Activated T-cell treated with anti-CD3 and anti-CD28 coated beads for 4 hours (primary cell): ENCODE measurements around the gene CEP350.
"Not testable (repeated sequence)": the region's sequence is repeated elsewhere in the genome, so short reads cannot be mapped to it uniquely, and the experiment has no call there.

Experiments
- DNase-seq: peaks from one replicate; pipeline ENCODE4 v3.0.0-alpha.2; 2020

Gene CEP350

DNA sequence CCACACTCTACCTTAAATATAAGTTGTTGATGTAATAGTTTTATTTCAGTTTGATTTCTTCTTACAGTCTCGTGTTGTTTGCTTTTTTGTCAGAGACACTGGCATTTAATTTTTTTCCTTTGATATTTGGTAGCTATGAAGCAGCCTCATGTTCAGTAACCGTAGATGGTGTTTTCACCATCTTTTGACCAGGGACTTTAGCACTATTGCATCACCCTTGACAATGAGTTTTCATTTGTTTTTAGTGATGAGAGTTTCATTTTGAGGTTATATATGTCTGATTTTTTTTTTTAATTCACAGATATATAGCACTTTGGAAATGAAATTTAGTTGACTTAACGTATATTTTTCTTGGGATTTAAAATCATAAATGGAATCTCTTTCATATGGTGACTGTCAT, 36.2 kb downstream of the CEP350 start:
- no peak for DNase-seq

DNA sequence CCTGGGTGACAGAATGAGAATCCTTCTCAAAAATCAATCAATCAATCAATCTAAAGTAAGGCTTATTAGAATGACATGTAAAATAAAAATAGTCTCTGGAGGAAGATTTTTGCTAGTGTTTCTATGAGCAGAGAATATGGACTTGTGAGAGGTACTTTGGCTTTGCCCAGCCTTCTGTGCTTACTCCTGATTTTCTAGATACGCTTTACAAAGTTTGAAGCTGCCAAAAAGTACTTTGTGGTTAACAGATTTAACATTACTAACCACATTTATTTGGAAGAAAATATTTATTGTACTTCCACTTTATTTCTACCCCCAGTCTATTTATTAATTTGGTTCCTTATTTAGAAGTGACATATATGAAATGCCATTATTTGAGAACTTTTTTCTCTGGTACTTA, 41.0 kb downstream of the CEP350 start:
- no peak for DNase-seq

DNA sequence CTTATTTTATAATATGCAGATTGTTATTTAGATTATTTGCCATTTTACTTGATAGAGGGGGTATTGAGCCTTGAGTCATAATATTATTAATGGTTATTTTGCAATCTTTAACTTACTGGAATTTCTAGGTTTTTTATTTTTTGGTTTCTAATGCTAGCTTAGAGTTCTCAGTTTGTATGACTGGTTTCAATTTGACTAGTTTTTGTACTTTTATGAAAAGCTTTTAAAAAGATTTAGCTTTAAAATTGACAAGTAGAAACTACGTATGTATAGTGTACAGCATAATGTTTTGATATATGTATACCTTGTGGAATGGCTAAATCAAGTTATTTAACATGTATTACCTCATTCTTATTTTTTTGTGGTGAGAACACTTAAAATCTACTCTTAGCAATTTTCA, 41.5 kb downstream of the CEP350 start:
- no peak for DNase-seq

DNA sequence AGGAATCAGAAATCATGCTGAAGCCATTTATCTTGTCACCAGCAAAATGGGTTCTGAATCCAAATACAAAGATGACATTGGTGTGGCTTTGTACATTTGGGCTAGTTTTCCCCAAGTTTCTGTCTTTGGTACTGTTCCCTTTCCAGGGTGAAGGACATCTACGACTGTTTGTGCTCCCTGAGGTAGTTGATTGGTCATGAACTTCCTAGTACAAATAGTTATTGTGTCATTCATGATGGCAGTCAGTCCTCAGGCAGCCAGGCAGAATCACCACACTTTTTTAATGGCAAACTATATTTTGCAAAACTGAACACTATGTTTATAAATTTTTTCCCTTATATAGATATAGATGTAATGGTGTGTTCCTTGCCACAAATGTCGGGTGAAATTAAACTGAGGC, 46.0 kb downstream of the CEP350 start:
- no peak for DNase-seq

DNA sequence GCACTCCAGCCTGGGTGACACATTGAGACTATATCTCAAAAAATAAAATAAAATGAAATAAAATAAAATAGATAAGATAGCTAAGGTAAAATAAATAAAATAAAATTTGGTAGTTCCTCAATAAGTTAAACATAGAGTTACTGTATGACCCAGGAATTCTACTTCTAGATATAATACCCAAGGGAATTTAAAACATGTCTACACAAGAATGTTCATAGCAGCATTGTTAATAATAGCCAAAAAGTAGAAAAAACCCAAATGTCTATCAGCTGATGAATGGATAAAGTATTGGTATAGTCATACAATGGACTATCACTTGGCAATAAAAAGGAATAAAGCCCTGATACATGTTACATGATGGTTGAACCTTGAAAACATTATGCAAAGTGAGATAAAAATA, 47.8 kb downstream of the CEP350 start:
- no peak for DNase-seq

DNA sequence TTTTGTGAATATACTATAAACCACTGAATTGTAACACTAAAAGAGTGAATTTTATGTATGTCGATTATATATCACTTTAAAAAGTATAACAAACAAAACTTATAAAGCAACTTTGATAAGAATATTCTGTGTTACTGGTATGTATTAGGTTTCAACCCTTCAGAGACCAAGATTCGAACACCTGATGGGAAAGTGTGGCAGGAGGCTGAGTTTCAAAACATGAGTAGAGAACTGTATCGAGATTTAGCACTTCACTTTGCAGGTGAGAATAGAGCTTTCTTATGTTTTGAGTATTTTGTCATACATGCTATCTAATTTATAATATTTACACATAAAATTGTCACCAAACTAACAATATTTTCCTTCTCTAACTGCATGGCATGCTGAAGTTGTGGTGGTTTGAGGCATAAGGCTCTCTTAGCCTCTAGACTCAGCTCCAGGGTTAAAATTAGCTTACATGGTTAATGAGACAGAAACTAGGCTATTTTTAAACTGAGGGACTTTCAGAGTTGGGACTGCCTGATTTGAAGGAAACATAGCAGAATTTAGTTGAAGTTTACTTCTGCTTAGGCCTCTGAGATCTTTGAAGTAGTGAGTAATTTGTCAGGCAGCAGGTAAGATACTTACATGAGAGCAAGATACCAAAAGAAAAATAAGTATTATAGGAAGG, 48.6 kb downstream of the CEP350 start:
- no peak for DNase-seq

DNA sequence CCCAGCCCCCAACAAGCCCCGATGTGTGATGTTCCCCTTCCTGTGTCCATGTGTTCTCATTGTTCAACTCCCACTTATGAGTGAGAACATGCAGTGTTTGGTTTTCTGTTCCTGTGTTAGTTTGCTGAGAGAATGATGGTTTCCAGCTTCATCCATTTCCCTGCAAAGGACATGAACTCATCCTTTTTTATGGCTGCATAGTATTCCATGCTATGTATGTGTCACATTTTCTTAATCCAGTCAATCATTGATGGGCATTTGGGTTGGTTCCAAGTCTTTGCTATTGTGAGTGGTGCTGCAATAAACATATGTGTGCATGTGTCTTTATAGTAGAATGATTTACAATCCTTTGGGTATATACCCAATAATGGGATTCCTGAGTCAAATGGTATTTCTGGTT, 52.2 kb downstream of the CEP350 start:
- DNase-seq: not testable (repeated sequence)

DNA sequence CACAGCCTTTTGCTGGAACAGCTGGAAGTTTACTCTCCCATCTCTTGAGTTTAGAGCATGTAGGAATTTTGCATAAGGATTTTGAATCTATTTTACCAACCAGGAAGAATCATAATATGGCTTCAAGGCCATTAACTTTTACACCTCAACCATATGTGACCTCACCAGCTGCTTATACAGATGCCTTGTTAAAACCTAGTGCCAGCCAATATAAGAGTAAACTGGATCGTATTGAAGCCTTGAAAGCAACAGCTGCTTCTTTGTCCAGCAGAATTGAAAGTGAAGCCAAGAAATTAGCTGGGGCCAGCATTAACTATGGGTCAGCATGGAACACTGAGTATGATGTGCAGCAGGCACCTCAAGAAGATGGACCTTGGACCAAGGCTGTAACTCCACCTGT, 65.4 kb downstream of the CEP350 start:
- no peak for DNase-seq

DNA sequence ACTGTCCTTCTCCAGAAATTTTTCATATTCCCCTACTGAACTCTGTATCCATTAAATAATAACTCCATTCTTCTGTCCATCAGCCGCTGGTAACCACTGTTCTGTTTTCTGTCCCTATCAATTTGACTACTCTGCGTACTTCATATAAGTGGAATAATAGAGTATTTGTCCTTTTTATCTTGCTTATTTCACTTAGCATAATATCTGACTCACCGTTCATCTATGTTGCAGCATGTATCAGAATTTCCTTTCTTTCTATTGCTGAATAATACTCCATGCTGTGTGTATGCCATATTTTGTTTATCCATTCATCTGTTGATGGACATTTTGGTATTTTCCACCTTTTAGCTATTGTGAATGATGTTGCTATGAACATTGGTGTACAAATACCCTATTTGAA, 71.9 kb downstream of the CEP350 start:
- DNase-seq: no peak

DNA sequence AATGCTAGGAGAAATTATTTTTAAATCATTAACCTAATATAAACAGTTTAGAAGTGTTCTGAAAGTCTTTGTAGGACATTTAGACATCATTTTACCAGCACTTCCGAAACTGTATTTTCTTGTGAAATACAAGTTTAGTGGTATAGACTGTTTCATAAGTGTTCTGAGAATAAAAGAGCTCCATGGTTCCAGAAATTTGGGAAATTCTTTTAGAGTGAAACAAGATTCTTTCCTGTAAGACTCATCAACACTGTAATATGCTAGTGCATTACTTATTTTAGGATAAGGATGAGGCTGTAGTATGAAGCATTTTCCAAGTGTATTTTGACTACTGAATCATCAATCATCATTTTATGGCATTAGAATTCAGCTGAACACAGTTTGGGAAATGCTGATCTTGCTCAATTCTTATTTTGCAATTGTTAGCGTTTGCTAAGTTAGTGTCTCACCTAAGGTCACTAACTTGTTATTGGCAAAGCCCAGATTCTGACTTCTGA, 73.4 kb downstream of the CEP350 start:
- no peak for DNase-seq

DNA sequence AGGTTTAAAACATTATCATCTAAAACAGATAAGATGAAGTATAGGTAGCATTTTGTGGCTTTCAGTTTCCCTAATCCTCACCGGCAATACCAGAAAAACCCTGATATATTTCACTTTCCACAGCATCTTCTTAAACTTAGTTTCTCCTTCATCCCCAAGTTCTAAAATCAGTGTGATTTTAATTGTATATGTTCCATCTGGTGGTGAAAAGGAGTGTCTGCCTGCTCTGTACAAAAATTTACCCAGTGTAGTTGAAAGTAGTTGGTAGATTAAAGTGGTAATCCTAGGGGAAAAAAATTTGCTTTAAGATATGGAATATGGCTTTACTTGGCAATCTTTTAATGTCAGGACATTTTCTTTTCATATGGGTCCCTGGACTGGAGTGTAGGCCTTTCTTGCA, 74.3 kb downstream of the CEP350 start:
- no peak for DNase-seq

DNA sequence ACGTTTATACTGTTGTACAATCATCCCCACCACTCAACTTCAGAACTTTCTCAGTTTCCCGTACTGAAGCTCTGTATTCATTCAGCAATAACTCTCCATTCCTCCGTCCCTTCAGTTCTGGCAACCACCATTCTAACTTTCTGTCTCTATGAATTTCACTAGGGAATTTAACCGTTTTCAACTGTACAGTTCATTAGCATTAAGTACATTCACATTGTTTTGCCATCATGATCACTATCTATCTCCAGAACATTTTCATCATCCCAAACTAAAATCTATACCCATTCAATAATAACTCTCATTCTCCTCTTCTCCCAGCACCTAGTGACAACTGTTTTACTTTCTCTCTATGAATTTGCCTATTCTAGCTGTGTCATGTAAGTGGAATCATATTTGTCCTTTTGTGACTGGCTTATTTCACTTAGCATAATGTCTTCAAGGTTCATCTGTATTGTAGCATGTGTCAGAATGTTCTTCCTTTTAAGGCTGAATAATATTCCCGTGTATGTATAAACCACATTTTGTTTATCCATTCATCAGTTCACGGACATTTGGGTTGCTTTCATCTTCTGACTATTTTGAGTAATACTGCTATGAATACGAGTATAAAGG, 75.0 kb downstream of the CEP350 start:
- no peak for DNase-seq

DNA sequence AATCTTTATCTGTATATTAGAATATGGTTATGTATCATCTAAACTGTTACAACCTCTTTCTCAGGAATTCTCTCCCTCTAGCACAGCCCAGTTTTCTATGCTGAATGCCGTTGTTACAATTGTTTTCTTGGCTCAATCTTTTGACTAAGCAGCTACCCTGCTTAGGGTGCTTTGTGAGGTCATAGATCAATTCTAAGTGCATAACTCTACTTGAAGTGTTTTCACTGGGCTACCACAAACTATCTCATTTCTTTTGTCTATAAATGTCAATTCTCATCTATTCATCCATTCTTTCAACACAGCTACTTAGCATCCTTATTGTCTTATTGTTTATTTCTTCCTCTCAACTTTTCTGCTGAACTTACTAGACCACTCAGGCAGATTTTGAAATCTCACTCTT, 77.1 kb downstream of the CEP350 start:
- no peak for DNase-seq

DNA sequence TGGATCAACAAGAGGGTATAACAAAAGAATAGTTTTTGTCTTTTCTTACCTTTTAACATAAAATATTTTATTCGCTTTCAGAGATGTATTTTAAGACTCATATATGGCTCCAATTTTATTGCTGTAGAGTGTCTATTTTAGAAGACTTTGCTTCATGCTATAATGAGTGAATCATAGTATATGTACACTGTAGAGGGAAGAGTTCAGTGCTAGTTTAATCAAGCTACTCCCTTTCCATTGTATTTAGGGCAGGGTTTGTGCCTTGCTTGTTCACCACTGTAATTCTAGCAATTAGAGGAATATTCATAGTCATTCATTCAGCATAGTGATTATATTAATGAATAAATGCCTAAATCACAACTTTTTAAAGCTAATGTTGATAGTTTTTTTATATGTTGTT, 78.8 kb downstream of the CEP350 start:
- DNase-seq: no peak

DNA sequence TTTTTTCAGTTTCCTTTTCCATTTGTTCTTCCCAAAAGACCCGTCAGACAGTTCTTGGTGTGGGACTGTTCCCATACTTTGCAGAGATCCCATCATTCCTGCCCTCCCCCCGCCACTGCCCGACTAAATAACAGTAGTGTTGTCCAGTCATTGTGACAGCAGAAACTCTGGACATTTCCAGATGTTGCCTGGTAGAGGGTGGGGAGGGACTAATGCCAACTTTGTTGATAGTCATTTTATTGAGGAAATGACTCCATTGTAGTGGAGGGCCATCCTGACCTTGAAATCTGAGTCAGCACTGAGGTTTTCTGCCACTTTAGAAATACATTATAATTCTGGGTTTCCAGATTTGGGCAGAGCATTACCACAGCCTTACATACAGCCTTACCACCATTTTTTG, 85.4 kb downstream of the CEP350 start:
- no peak for DNase-seq

DNA sequence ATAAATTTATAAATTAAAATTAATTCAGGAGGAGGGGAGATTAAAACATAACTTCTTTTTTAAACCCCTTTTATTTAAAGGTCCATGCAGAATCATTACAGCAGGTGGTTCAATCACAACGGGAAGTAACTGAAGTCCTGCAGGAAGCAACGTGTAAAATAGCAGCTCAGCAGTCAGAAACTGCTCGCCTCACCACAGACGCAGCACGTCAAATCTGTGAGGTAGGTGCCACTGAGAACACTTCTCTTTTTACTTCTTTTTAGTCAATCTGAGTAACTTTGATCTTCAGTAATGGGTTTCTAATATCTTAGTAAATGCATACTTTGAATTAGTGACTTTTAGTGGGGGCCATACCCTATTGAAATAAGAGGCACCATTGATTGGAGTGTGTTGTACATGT, 87.0 kb downstream of the CEP350 start:
- DNase-seq: no peak

DNA sequence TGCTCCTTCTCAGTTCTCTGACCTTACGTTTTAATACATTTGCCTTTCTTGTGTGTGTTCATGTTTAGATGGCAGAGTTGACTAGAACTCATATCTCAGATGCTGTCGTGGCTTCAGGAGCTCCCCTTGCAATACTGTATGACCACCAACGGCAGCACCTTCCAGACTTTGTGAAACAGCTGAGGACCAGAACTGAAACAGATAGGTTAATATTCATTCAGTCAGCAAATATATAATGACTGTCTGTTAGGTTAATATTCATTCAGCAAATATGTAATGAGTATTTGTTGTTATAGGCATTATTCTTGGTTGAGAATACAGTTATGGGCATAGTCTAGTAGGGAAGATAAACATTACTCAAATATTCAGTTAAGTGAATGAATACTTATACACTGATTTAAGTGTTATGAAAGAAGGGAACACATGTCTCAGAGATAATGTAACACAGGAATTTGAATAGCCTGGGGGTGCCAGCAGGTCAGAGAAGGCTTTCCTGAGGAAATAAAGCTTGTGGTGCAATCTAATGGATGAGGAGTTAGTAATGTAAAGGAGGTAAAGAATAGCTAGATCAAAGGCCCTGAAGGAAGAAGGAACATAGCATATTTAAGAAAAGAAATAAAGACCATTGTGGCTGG, 88.5 kb downstream of the CEP350 start:
- DNase-seq: no peak

DNA sequence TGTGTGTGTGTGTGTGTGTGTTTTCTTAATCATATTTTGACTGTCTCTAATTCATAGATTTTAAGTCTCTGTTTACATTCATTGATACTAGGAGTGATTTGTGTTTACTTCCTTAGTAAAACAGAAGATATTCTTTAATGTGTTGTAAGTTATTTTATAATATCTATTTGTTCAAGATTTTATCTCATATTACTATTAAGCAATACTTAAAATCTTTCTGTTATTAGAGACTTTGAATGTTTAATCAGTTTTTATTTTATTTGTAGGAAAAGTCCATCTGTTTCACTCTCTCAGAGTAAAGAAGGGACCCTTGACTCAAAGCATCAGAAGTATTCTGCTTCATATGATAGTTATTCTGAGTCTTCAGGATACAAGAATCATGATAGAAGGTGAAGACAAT, 89.2 kb downstream of the CEP350 start:
- DNase-seq: no peak

DNA sequence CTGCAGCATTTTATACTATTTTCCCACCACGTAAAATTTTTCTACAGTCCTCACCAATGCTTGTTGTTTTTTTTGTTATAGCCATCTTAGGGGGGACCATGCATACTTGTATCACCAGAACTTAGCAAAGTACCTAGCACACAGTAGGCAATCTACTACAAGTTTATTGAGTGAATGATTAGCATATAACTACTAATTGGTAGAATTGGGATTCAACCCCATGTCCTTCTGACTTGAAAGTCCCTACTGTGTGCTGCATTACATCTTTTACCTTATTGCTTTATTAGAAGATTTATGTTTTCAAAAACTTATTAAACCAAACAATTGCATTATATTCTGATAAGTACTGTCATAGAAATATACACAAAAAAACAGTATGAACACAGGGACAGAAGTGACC, 92.1 kb downstream of the CEP350 start:
- DNase-seq: no peak

DNA sequence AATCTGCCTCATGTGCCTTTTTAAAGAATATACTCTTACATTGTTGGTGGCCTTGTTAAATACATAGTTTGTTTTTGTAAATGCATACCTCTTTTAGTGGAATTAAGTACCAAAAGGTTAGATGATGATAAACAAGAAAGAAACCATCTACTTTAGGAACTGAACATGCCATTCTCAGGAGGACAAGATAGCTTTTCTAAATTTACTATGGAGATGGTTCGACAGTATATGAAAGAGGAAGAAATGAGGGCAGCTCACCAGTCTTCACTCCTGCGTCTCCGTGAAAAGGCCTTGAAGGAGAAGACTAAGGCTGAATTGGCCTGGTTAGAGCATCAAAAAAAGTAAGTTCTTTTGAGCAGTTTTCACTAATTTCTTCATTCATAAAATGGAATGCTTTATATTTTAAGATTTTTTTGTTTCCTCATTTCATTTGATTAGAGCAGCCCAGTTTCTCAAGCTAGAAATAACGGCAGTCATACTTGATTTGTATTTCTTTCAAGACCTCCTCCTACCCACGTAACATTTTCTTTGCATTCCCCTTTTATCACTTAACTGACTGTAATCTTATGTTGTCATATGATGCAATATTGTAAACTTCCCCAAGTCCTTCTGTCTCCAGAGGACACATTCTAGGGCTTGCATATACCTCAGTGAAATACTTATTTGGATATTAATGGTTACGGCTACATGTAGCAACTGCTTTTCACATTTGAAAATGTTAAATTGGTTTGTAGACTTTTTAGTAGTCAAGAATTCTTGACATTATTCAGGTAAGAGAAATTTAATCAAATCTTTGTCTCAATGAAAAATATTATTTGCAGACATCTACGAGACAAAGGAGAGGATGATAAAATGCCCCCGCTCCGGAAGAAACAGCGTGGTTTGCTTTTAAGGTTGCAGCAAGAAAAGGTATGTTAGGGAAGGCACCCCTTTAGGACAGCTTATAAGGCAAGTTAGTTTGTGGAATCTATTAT, 99.3 kb downstream of the CEP350 start:
- no peak for DNase-seq

DNA sequence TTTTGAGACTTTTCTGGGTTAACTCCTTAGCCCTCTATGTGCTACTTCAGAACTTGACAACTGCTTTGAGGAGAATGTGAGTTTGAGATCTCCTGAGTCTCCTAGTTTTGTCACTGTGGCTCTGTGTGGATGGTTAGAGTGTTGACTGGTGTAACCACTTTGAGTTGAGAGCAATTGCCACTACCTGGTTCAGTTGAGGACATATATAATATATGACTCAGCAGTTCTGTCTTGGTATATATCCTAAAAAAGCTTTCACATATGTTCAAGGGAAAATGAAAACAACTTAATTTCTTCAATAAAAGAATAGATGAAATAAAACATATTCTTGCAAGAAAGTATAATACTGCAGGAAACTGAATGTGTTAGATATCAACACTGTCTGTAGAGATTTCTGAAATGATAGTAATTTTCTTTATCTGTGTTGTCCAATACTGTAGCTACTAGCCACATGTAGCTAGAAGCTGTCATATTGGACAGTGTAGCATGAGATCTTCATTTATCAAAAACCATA, 103.3 kb downstream of the CEP350 start:
- no peak for DNase-seq

DNA sequence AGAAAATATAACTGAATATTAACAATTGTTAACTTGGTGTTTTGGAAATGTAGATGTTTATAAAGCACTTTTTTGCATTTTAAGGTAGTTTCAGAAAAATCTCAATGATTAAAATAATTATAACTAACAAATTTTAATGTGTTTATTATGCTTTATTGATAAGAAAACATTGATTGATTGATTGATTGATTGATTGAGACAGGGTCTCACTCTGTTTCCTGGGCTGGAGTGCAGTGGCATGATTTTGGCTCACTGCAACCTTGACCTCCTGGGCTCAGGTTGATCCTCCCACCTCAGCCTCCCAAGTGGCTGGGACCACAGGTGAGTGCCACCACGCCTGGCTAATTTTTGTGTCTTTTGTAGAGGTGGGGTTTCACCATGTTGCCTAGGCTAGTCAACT, 106.4 kb downstream of the CEP350 start:
- DNase-seq: no peak

DNA sequence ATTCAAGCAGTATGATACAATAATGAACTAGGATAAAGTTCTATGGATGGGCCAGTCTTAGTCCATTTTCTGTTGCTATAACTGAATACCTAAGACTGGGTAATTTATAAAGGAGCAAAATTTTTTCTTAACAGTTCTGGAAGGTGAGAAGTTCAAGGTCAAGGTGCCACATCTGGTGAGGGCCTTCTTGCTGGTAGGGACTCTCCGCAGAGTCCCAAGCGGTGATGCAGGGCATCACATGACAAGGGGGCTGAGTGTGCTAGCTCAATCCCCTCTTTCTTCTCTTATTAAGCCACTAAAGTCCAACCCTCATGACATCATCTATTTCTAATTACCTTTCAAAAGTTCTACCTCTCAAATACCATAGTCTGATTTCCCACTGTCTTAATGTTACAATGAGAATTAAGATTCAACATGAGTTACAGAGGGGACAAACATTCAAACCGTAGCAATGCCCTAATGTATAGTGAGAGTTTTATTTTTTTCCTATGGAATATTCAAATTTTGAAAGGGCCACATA, 107.9 kb downstream of the CEP350 start:
- no peak for DNase-seq
